ENCODE measurements around the gene LPP.

The LPP gene

DNA sequence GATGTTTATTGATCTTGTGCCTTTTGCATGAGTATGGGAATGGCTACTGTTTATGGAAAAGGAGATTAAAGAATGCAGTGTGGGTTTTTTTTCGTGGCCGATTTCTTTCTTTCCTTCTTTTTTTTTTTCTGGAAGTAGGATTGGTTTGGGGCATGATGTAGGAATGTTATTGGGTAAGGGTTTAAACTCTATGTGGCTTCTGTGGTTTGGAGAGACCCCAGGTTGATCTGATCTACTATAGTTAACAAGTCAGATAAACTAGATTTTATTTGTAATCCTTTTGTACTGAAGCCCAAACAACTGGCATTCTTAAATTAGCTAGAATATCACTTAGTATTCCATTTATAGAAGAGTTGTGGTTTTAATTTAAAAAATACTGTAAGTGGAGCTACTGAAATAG lies 304.8 kb downstream of the LPP start:
- in situ Hi-C loops (cut with MboI; ENCODE audit: low sequenced_read_pairs), result no loop called here

DNA sequence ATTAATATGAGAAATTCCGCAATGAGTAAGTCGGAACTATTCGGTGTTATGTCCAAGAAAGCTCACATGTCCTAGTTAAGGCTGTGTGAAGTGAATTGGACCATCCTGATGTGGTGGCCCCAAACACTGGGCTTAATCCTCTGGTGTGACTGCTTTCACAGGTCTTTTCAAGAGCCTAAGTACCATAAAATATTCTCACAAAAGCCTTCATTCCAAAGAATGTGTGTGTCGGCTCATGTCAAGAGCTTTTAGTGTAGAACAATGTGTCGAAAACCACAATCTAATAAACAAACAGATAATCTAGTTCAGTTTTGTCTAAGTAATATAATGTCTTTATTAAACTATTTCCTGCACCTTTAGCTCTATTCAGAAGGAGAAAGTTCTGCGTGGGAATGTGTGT lies 311.4 kb downstream of the LPP start:
- in situ Hi-C loops (cut with MboI; ENCODE audit: low sequenced_read_pairs), result no loop called here

DNA sequence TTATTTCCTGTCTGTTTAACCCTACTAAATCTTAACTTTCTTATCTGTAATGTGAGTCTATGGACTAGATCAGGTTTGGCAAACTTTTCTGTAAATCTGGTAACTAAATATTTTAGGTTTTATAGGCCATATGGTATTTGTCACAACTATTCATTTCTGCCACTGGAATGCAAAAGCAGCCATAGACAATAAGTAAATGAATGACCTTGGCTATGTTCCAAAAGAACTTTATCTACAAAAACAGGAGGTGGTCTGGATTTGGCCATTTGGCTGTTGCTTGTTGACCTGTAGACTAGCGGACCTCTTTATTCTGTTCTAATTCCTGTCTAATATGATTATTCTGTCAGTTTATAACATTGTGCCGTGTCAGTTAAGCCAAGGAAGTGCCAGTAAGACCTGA lies 314.2 kb downstream of the LPP start:
- in situ Hi-C loops (cut with MboI; ENCODE audit: low sequenced_read_pairs), result no loop called here

DNA sequence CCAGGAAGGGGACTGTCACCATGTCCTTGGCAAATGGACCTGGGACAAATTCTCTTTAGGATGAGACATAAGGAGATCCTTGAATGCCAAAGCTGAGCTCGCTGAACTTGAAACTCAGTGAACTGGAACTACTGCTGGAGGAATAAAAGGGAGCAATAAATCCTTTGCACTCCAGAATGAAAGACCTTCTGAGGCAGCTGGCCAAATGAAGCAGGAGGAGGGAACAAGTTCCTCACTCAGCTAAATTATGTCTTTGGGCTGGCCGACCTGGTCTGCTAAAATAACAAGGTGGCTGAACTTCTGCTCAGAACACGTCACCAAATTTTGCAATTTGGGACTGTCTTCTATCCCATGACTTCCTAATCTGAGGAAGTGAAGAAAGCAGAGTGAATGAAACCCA lies 314.7 kb downstream of the LPP start:
- in situ Hi-C loops (cut with MboI; ENCODE audit: low sequenced_read_pairs), result no loop called here

DNA sequence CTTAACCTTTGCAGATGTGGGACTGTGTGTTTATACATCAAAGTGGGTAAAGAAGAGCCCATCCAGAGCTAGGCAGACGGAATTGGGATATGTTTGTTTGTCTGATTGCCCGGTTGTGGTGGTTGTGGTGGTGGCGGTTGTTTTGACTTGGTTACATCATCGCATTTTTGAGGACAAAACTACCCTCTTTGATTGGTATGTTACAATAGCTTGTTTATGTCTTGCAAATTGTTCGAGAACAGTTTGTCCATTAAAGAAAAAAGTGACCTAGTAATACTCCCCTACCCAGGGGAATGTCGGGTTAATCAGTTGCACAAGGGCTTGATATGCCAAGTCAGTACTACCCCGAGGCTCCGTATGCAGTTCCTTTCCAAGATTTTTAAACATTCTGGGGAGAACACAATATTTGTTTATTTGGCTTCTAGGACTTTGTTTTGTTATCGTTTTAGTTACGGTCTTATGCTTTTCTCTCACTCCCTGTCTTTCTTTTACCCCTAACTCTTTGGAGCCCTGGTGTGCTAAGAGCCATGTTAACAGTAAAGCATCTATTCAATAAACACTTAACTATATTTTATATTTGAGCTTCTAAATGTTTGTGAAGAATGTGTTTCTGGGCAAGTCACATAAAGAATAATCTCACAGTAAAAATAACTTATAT lies 315.4 kb downstream of the LPP start:
- in situ Hi-C loops (cut with MboI; ENCODE audit: low sequenced_read_pairs), result no loop called here

DNA sequence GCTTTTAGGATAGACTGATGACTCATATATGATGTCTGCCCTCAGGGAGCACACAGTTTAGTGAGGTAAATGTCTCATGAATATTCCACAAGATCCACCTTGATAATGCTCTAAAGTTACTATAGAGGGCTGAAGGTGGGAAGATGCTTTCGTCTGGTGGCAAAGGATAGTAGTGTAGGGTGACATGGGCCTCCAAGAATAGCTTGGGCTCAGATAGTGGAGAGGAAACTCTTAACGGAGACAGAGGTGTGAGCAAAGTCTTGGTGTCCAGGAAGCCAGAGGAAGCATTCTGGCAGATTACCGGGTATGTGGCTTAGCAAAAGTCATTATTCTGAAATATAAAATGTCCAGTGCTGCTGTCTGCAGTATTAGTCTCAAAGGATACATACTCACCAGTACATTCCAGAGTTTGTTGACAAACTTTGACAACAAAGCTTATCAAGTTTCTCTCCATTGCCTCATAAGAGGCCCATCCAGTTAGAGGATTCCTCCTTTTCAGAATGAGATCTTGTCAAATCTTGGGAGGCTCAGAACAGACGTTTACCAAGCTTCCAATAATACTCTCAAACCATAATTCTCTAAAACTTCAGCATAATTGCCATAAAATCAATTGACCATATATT lies 316.7 kb downstream of the LPP start:
- in situ Hi-C loops (cut with MboI; ENCODE audit: low sequenced_read_pairs), result no loop called here

DNA sequence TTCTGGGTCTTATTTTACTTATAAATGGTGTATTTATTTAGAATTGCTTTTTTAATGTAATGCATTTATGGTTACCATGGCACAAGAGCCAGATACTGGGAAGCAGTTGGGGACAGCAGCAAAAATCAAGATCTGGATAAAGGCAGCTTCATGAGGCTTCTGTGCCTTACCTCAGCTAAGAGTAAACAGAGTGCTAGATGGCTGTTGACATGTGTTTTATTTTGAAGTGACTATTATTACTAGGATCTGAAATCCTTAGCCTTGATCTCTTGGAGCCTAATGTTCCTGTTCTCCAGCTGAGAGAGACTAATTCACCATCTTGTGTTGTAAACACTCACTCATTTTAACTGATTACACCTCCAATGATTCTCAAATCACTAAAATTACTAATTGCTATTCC lies 317.8 kb downstream of the LPP start:
- in situ Hi-C loops (cut with MboI; ENCODE audit: low sequenced_read_pairs), result no loop called here

DNA sequence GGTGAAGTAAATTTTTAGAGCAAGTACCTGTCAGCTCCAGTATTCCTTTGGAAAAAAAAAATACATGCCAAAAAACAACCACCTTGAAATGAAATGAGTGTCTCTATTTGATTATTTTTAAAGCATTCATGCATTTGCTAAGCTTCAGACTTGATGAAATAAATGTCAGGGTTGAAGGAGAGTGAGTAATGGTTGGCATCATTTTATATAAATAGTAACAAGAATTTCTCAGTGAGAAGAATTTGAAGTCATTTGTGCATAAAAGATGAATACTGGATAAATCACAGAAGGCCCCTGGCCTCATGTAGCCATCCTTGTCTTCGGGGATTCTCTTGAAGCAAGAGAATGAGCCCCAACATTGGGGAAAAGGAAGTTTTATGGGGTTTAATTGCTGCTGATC lies 318.4 kb downstream of the LPP start:
- in situ Hi-C loops (cut with MboI; ENCODE audit: low sequenced_read_pairs), result no loop called here

DNA sequence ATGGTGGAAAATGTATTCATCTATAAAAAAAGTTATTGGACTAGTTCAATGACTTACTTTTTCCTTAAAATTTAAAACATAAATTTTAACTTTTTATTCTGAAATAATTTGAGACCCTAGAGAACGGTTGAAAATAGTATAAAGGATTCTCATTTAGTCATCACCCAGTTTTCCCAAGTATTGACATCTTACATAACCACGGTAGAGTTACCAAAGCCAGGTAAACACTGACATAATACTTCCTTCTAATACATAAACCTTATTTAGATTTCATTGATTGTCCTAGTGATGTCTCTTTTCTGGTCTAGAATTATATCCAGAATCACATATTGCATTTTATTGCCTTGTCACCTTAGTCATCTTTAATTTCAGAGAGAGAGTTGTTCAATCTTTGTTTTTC lies 319.1 kb downstream of the LPP start:
- in situ Hi-C loops (cut with MboI; ENCODE audit: low sequenced_read_pairs), result no loop called here

DNA sequence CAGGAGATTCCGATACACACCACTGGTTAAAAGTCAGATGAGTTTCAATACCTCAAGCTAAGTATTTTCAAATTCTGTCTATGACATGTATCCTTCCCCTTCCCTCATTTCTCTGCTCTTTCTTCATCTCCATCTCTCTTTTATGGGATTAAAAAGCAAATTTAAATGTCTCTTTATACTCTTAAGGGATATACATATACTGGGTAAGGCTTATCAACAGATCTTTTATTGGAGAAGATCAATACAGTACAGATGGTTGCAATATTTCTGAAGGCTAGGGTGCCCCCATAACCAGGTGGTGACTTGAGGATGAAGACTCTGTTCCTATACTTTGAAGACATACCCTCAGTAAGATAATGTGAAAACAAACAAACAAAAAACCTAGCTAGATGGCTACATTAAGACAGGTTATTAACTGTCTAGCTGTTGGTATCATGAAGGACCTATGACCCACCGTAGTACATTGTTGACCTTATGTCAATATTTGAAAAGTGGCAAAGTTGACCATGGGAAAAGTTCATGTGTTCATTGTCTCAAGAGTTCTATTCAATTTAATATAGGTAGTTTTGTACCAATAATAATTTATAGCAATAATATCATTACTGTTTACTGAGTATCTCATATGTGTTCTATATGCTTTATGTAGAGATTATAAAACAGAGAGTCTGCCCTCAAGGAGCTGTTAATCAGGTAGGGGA lies 319.8 kb downstream of the LPP start:
- in situ Hi-C loops (cut with MboI; ENCODE audit: low sequenced_read_pairs), result no loop called here

DNA sequence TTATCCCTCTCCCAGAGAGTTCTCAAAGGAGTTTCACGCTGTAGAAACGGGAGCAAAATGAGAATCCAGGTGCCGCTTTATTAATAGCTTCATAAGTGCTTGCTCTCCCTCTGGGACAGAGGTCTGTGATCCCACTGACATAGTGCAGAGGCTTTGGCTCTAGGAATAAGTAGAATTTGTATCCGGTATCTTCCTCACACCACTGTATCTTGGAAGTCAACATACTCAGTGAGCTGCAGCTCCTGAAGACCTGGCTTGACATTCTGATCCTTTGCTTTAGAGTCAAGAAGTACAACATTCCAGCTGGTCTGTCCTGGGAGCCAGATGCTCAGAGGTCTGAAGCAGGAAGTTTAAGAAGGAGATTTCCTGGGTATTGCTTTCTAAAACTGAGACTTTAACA lies 323.0 kb downstream of the LPP start:
- in situ Hi-C loops (cut with MboI; ENCODE audit: low sequenced_read_pairs), result no loop called here

DNA sequence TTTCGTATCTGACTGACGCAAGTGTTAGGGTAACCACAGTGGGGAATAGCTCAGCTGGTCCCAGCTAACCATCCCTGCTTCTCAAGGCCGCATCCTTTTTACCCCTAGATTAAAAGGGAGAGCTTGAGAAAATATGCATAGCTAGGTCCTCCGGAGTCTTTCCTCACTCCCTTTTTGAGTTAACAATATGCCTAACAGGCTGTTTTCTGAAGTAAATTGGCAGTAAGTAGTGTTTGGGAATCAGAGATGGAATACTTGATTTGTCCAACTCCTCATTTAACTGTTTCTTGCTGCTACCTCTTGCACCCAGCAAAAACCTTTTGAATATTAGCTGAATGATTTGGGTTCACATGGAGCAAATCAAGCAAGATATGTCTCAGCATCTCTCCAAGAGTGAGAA lies 326.1 kb downstream of the LPP start:
- in situ Hi-C loops (cut with MboI; ENCODE audit: low sequenced_read_pairs), result no loop called here

DNA sequence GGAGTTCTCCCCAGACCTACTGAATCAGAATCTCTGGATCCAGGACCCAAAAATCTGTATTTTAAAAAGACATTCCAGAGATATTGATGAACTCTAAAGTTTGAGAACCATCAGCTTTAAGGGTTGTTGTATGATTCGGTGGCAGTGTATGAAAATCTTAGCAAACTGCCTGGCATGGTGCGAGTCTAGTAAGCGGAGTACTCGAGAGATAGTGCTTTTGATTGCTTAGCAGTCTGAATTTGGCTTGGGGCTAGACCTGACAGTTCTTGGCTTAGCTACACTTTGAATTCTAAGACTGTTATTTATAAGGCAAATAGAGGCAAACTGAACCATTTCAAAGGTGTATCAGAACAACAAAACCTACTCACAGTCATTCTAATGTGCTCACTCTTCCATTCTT lies 329.0 kb downstream of the LPP start:
- in situ Hi-C loops (cut with MboI; ENCODE audit: low sequenced_read_pairs), result no loop called here

DNA sequence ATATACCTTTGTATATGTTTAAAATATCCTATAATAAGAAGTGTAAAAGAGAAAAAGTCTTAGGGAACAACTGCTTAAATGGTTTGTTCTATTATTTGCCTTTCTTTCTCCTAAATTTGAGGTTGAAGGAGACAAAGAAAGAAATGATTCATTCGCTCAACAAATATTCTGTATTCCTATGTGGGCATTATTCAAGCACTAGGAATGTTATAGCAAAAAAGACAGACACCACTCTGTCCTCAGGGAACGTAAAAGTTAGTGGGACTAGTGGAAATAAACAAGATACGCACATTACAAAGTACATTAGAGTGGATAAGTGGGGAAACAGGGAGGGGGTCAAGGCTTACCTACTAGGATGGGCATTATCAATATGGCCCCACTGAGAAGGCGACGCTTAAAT lies 332.2 kb downstream of the LPP start:
- in situ Hi-C loops (cut with MboI; ENCODE audit: low sequenced_read_pairs), result no loop called here

DNA sequence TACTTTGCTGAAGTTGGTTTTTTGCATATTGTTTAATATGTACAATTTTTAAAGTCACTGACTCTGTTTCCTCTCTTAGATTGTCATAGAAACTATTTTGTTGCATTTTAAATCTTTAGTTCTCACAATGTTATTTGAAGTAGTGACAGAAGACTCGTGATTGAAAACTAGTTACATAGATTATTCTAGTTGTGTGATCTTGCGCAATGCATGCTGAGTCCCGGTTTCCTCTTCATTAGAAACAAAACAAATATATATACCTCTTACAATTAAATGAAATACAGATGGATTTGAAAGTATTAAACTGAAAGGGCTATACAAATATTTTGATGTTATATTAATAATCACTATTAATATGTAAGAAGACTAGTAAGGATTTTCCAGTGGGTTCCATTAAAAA lies 333.0 kb downstream of the LPP start:
- in situ Hi-C loops (cut with MboI; ENCODE audit: low sequenced_read_pairs), result no loop called here

DNA sequence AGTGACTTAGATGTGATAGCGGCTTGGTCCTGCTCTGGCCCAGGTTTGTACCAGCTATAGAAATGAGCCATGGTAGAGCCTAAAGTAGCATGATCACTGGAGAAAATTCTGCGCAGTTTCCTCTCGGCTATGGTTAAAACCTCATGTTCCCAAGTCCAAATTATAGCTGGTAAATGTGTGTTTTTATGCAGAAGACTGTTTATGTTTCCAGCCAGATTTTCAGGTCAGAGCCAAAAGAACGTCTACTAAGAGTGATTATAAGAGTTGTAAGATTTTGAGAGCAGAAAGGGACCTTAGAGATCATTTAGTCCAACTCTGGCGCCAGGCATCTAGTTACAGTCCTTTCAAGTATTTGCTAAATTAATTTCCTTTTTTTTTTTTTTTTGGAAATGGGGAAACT lies 333.7 kb downstream of the LPP start:
- in situ Hi-C loops (cut with MboI; ENCODE audit: low sequenced_read_pairs), result no loop called here

DNA sequence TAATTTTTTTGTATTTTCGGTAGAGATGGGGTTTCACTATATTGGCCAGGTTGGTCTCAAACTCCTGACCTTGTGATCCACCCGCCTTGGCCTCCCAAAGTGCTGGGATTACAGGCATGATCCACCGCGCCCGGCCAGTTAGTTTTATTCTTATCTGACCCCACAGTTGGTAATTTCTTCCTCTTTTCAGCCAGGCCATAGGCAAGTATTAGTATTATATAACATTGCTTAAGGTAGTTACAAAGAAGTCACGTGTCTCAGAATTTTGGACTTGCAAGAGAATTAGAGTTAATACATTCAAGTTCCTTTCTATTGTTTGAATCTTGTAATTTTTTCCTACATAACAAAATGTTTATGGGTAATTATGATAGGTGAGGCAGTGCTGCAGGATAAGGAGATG lies 334.8 kb downstream of the LPP start:
- in situ Hi-C loops (cut with MboI; ENCODE audit: low sequenced_read_pairs), result no loop called here

DNA sequence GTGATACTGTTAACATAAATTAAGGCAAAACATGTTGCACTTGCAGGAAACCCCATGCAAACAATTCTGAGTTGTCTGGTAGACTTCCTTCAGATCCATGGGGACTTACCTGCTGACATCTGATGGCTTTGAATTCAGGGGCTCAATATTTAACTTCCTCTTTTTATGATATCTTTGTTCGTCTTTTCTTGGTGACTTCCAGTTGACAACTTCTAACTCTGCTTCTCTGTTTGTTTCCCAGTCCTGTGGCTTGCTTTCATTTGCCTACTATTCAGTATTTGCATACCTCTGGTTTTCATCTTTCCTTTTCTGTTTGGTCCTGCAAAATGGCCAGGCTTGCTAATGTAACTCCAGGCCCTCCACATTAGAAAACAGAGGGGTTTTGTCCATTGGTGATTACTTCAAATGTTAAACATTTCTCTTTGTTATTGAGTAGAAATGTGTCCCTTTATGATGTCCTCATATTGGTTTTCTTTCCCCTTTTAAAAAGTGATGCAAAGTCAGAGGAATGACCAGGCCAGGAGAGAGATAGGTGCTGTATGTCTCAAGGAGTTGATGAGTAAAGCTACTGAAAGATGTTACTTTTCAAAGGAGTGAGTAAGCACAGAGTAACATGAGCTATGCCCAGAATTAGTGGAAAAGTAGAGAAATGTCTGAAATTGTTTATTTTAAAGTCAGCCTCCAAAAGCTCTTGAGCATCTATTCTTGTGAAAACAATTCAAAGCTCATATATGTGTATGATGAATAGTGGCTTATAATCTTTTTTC lies 335.9 kb downstream of the LPP start:
- in situ Hi-C loops (cut with MboI; ENCODE audit: low sequenced_read_pairs), result no loop called here

DNA sequence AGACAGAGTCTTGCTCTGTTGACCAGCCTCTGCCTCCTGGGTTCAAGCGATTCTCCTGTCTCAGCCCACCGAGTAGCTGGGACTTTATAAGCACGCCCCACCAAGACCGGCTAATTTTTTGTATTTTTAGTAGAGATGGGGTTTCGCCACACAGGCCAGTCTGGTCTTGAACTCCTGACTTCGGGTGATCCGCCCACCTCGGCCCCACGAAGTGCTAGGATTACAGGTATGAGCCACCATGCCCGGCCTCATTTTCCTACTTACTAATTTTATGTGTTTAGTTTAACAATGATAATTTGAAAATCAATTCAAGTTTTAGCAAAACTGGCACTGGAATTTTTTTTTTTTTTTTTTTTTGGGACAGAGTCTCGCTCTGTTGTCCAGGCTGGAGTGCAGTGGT lies 336.5 kb downstream of the LPP start:
- in situ Hi-C loops (cut with MboI; ENCODE audit: low sequenced_read_pairs), result no loop called here

DNA sequence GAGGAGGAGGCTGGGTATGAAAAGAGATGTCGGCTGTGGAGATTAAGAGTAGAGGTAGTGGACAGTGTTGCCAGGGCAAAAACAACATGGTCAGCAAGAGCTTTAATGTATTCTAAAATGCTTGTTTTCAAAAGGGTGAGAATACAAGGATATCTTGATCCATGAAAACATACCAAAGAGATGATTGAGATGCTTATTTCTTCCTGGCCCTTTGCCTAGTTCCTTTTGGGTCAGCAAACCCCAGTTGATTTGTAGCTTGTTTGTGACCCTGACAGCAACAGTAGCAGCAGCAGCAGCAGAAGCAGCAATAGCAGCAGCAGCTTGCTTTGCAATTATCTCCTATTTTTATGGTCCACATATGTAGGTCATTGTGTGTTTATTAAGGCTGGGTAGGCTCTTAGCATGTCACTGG lies 337.3 kb downstream of the LPP start:
- in situ Hi-C loops (cut with MboI; ENCODE audit: low sequenced_read_pairs), result no loop called here

DNA sequence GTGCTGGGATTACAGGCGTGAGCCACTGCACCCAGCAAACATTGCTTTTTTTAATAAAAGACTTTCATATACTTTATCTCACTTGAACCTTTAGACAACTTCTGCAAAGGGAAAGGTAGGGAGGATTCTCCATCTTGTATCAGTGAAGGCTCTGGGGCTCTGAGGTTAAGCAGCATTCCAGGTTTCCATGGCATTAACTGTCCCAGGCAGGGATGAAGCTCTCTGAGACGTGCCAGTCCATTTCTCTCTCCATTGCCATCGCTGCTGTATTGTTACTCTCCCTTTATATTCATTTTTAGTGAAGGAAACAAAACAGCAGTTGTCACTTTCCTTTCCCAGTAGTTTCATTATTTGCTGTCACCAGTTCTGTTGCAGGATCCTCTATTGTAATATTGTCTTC lies 342.4 kb downstream of the LPP start:
- in situ Hi-C loops (cut with MboI; ENCODE audit: low sequenced_read_pairs), result no loop called here

DNA sequence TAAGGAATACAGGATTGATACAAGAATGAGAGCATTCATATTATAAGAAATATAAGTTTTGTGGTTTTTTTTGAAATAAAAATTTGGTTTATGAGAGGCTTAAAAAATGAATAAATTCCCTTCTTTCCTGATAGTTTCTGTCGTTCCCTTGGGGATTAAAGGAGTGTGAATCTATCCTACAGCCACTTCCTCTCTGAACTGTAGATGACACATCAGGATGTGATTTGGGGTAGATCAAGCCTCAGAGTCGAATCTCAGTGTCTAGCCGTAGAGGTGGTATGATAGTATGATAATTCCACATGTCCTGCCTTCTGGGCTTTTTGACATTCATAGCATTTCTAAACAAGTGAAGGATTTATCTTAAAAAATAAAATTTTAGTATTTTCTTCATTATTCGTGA lies 343.1 kb downstream of the LPP start:
- in situ Hi-C loops (cut with MboI; ENCODE audit: low sequenced_read_pairs), result no loop called here

Measured in HL-60/S4 (cell line).